Vagina (tissue), 2 donors: Measurements from ENCODE around the gene NPW.

Experiments
- POLR2A ChIP-seq, 2 donors: fragments of 450-650 bp; IDR thresholded peaks; one replicate each; pipeline ENCODE4 v1.6.1; 2017; ENCODE audit warnings: antibody characterized with exemption in 2 of 2, mild to moderate bottlenecking in 2 of 2, moderate library complexity in 2 of 2
- TF ChIP-seq, protein P1 (sequence below), 3 experiments: fragments of 450-650 bp in 2 of 3; fragments of 200-600 bp in 1 of 3; sonication (generic) in 1 of 3; IDR thresholded peaks; one replicate each; pipeline ENCODE4 v1.5.1; 2017 to 2019; ENCODE audit warnings: antibody characterized with exemption in 3 of 3, mild to moderate bottlenecking in 2 of 3, moderate library complexity in 2 of 3

GRCh38 chr16:2002406-2003230 is 17.0 kb upstream of the NPW start:
- TF ChIP-seq POLR2A (IDR thresholded peaks at IDR 0.05), result no peak
- TF ChIP-seq, protein P1, sequence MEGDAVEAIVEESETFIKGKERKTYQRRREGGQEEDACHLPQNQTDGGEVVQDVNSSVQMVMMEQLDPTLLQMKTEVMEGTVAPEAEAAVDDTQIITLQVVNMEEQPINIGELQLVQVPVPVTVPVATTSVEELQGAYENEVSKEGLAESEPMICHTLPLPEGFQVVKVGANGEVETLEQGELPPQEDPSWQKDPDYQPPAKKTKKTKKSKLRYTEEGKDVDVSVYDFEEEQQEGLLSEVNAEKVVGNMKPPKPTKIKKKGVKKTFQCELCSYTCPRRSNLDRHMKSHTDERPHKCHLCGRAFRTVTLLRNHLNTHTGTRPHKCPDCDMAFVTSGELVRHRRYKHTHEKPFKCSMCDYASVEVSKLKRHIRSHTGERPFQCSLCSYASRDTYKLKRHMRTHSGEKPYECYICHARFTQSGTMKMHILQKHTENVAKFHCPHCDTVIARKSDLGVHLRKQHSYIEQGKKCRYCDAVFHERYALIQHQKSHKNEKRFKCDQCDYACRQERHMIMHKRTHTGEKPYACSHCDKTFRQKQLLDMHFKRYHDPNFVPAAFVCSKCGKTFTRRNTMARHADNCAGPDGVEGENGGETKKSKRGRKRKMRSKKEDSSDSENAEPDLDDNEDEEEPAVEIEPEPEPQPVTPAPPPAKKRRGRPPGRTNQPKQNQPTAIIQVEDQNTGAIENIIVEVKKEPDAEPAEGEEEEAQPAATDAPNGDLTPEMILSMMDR (IDR thresholded peaks at IDR 0.05), result no peak
